ENCODE results near the gene UGT1A10. TPM values are rescaled to one million over a fixed set of nuclear protein-coding genes. Genes with fewer than 3 reads are reported as not detected.

Gene UGT1A10
- total RNA-seq, 1 experiment from 2014 or later, result not detected

DNA sequence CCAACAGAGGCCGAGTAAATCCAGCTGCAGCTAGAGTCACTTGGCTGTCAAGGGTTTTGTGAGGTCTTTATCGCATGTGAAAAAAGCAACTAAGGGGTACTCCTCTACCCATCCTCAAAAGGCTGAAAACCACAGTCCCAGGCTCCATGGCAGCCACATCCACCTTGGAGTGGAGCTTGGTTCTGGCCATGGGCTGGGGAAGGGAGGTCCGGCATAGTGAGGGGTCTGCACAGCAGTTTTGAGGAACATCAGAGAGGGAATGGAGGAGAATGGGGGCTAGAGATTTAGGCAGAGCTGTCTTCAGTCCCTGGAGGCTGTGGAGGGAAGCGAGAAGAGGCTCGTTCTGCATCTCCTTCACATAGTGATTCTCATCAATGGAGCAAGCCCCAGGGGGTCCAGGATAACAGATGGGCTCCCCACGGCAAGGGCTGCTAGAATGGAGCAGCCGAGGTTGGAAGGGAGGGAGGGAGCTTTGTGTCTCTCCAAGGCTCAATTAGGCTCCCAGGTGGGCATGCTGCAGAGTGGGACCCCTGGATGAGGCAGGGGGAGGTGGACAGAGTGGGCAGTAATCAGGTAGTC, 162.9 kb downstream of the UGT1A10 start:
- H3K79me1 ChIP-seq (ENCODE audit: insufficient read depth, low read depth, low read length, poor library complexity, severe bottlenecking), result no peaks in the 10 kb centered on the region
- no CpG with 5 or more reads among the region's 7 CpGs for WGBS (ENCODE audit: extremely low coverage, insufficient read length, low lambda C conversion rate)
- H3K27ac Mint-ChIP-seq, result no peak overlapping the region; a peak in 1 of 7 replicates
- no peak overlapping the region for H3T11ph ChIP-seq (ENCODE audit: low read length)
- TF ChIP-seq, protein P1, sequence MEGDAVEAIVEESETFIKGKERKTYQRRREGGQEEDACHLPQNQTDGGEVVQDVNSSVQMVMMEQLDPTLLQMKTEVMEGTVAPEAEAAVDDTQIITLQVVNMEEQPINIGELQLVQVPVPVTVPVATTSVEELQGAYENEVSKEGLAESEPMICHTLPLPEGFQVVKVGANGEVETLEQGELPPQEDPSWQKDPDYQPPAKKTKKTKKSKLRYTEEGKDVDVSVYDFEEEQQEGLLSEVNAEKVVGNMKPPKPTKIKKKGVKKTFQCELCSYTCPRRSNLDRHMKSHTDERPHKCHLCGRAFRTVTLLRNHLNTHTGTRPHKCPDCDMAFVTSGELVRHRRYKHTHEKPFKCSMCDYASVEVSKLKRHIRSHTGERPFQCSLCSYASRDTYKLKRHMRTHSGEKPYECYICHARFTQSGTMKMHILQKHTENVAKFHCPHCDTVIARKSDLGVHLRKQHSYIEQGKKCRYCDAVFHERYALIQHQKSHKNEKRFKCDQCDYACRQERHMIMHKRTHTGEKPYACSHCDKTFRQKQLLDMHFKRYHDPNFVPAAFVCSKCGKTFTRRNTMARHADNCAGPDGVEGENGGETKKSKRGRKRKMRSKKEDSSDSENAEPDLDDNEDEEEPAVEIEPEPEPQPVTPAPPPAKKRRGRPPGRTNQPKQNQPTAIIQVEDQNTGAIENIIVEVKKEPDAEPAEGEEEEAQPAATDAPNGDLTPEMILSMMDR (conservative IDR thresholded peaks at IDR 0.05), result no peak
- H3K9ac ChIP-seq (ENCODE audit: extremely low read depth, insufficient read length, low read length), result no peak overlapping the region
- no peaks in the 10 kb centered on the region for H3K79me2 ChIP-seq (ENCODE audit: insufficient read depth, low read length)
- H3K27ac ChIP-seq (ENCODE audit: insufficient read length, low read depth, low read length), result no peak overlapping the region
- H3K9me3 ChIP-seq (ENCODE audit: control insufficient read depth, low read depth, low read length), result no peaks in the 10 kb centered on the region
- no peak for DNase-seq
- peaks cover 8% of the 10 kb centered on the region for H3K27me3 Mint-ChIP-seq (ENCODE audit: low read depth)
- H2BK5ac ChIP-seq (ENCODE audit: insufficient read length, low read length), result no peak overlapping the region
- H2BK20ac ChIP-seq (ENCODE audit: low read depth, low read length, poor library complexity, severe bottlenecking), result no peak overlapping the region
- H3K18ac ChIP-seq (ENCODE audit: insufficient read length, low read depth, low read length), result no peak overlapping the region
- no peak overlapping the region for H4K91ac ChIP-seq (ENCODE audit: insufficient read length, low read depth, low read length)
- no peak overlapping the region for H2AK5ac ChIP-seq (ENCODE audit: insufficient read length, low read length)
- H3K4me1 Mint-ChIP-seq, result peaks cover 2 to 4% of the 10 kb centered on the region in 2 experiments; a peak in 3 of 4 replicates
- no peak overlapping the region for H2AFZ ChIP-seq (ENCODE audit: low read length)
- H3K23ac ChIP-seq (ENCODE audit: insufficient read length, low read depth, low read length), result no peak overlapping the region
- no peaks in the 10 kb centered on the region for H3K23me2 ChIP-seq (ENCODE audit: insufficient read length, low read depth, low read length, poor library complexity, severe bottlenecking)
- 0 out of 5 replicates have a peak overlapping the region, but pooled peaks of 1 of the 2 experiments have one; percentile 40 for H3K4me3 Mint-ChIP-seq
- no peak overlapping the region for H2BK120ac ChIP-seq (ENCODE audit: low read depth, low read length, poor library complexity, severe bottlenecking)
- H3K4ac ChIP-seq (ENCODE audit: low read depth, low read length), result no peak overlapping the region
- H3K4me2 ChIP-seq (ENCODE audit: insufficient read depth, insufficient read length, low read length), result no peak overlapping the region
- H3K56ac ChIP-seq (ENCODE audit: insufficient read length, low read depth, low read length), result no peak overlapping the region
- H4K8ac ChIP-seq (replicated peaks; ENCODE audit: insufficient read length, low read depth, low read length), result no peak overlapping the region
- H4K5ac ChIP-seq (ENCODE audit: insufficient read length, low read depth, low read length), result no peak overlapping the region
- H3K4me1 ChIP-seq (ENCODE audit: insufficient read depth, low read length), result no peaks in the 10 kb centered on the region
- H3K36me3 Mint-ChIP-seq (ENCODE audit: insufficient read depth in 1 of 3, low read depth in 3 of 3), result peaks cover 0 to 5% (median 4%) of the 10 kb centered on the region in 3 experiments; a peak in 2 of 7 replicates
- no peak overlapping the region for H2BK12ac ChIP-seq (ENCODE audit: insufficient read length, low read depth, low read length)
- H3K27me3 ChIP-seq (ENCODE audit: insufficient read depth, low read length), result no peaks in the 10 kb centered on the region
- H3K9me3 Mint-ChIP-seq, result peaks cover 14 to 18% of the 10 kb centered on the region in 2 experiments
- no peaks in the 10 kb centered on the region for H4K20me1 ChIP-seq (ENCODE audit: control insufficient read depth, insufficient read depth, insufficient read length)
- no peak overlapping the region for H3K14ac ChIP-seq (ENCODE audit: insufficient read depth, low read length)
- no peak overlapping the region for H2BK15ac ChIP-seq (ENCODE audit: low read depth, low read length)
